H1 (cell line): ENCODE measurements around the gene IQCE. TPM values are rescaled to one million over a fixed set of nuclear protein-coding genes. Genes with fewer than 3 reads are reported as not detected.

ENCODE experiments used
- CTCF ChIA-PET: fragments of 300-600 bp; sonication (Branson Sonifier 250); formaldehyde crosslinking; loops from one replicate; lab custom pipeline; 2021; ENCODE audit not compliant: partially characterized antibody; lab: Charles Lee
- POLR2A ChIA-PET: fragments of 300-600 bp; sonication (Branson Sonifier 250); formaldehyde crosslinking; loops from one replicate; lab custom pipeline; 2021; ENCODE audit warnings: inconsistent platforms; ENCODE audit not compliant: partially characterized antibody; lab: Charles Lee
- DNase-seq, 2 experiments: peaks; one replicate each; pipeline versions ENCODE4 v3.0.0 to v3.0.0-alpha.2; 2010 to 2022; ENCODE audit warnings: low spot score in 2 of 2, low read depth in 1 of 2, mixed read lengths in 1 of 2
- FAIRE-seq: peaks from 2 replicates; lab custom pipeline; 2011; peaks lifted over from hg19 to GRCh38; lab: Jason Lieb, UNC
- H2AFZ ChIP-seq: 2 replicates; pipeline ENCODE4 v1.8.1; 2012; ENCODE audit warnings: low read length, inconsistent platforms
- H2AK5ac ChIP-seq: 2 replicates; pipeline ENCODE4 v1.6.1; 2013; ENCODE audit warnings: low read depth, low read length
- H2BK120ac ChIP-seq: replicated peaks from 2 replicates; pipeline ENCODE3; 2013; ENCODE audit warnings: low read depth, low read length, inconsistent platforms
- H2BK12ac ChIP-seq: 2 replicates; pipeline ENCODE4 v1.6.1; 2013; ENCODE audit warnings: low read depth, low read length
- H2BK15ac ChIP-seq: 2 replicates; pipeline ENCODE4 v1.6.1; 2013; ENCODE audit warnings: low read length
- H2BK20ac ChIP-seq: 2 replicates; pipeline ENCODE4 v1.6.1; 2013; ENCODE audit warnings: low read length
- H2BK5ac ChIP-seq: 2 replicates; pipeline ENCODE4 v1.6.1; 2013; ENCODE audit warnings: low read depth, low read length
- H3K14ac ChIP-seq: 2 replicates; pipeline ENCODE4 v1.6.1; 2013; ENCODE audit warnings: inconsistent platforms; ENCODE audit not compliant: insufficient read length
- H3K18ac ChIP-seq: 2 replicates; pipeline ENCODE4 v1.6.1; 2013; ENCODE audit warnings: low read length; ENCODE audit errors: extremely low read depth
- H3K23ac ChIP-seq: 2 replicates; pipeline ENCODE4 v1.6.1; 2013; ENCODE audit warnings: inconsistent platforms; ENCODE audit not compliant: insufficient read length
- H3K23me2 ChIP-seq: 2 replicates; pipeline ENCODE4 v1.6.1; 2013; ENCODE audit warnings: low read depth, low read length
- H3K27ac ChIP-seq: 2 replicates; pipeline ENCODE4 v1.6.1; 2011; ENCODE audit warnings: low read depth, low read length, inconsistent platforms
- H3K27me3 ChIP-seq, 4 experiments: replicated peaks in 1 of 4; 1 replicate in 1 of 4; 2 replicates in 3 of 4; pipeline versions ENCODE4 v1.6.1 to v1.8.1; 2011 to 2013; ENCODE audit warnings: low read length in 3 of 4, mild to moderate bottlenecking in 3 of 4, inconsistent platforms in 2 of 4, mixed read lengths in 2 of 4, moderate library complexity in 1 of 4; ENCODE audit not compliant: control insufficient read depth in 3 of 4, insufficient read depth in 3 of 4; ENCODE audit errors: extremely low read depth in 1 of 4
- H3K36me3 ChIP-seq, 4 experiments: 2 replicates each; pipeline versions ENCODE4 v1.6.1 to v1.8.1; 2011 to 2013; ENCODE audit warnings: mild to moderate bottlenecking in 4 of 4, low read length in 3 of 4, moderate library complexity in 2 of 4, control low read depth in 1 of 4, inconsistent platforms in 1 of 4; ENCODE audit not compliant: insufficient read depth in 4 of 4, control insufficient read depth in 2 of 4
- H3K4ac ChIP-seq: replicated peaks from 2 replicates; pipeline ENCODE3; 2013; ENCODE audit warnings: low read length, low read depth, mixed read lengths, inconsistent platforms; ENCODE audit not compliant: insufficient read length
- H3K4me1 ChIP-seq, 4 experiments: replicated peaks in 1 of 4; 1 replicate in 1 of 4; 2 replicates in 3 of 4; pipeline versions ENCODE4 v1.6.1 to v1.8.1; 2011 to 2013; ENCODE audit warnings: low read length in 3 of 4, inconsistent platforms in 2 of 4, mixed read lengths in 1 of 4; ENCODE audit not compliant: insufficient read depth in 4 of 4, control insufficient read depth in 3 of 4
- H3K4me2 ChIP-seq, 2 experiments: 2 replicates each; pipeline versions ENCODE4 v1.6.1 to v1.8.1; 2011 to 2013; ENCODE audit warnings: low read depth in 2 of 2, low read length in 2 of 2, control low read depth in 1 of 2, inconsistent platforms in 1 of 2, mild to moderate bottlenecking in 1 of 2; ENCODE audit not compliant: insufficient read depth in 1 of 2
- H3K4me3 ChIP-seq, 4 experiments: fragments of 200-600, 300-600 bp in 1 of 4; sonication (generic), shearing (Covaris generic), sonication (Bioruptor Twin) in 1 of 4; 2 replicates each; pipeline versions ENCODE4 v1.5.1 to v1.8.1; 2011 to 2016; ENCODE audit warnings: low read length in 4 of 4, low read depth in 3 of 4, control low read depth in 2 of 4, inconsistent platforms in 2 of 4, mild to moderate bottlenecking in 2 of 4, mixed read lengths in 1 of 4, moderate library complexity in 1 of 4; ENCODE audit not compliant: insufficient read depth in 2 of 4; ENCODE audit errors: extremely low read depth in 1 of 4
- H3K56ac ChIP-seq: replicated peaks from 2 replicates; pipeline ENCODE3; 2013; ENCODE audit warnings: low read depth, mild to moderate bottlenecking, mixed read lengths, low read length, inconsistent platforms; ENCODE audit not compliant: insufficient read length
- H3K79me1 ChIP-seq: 2 replicates; pipeline ENCODE4 v1.6.1; 2013; ENCODE audit warnings: low read depth, low read length, control low read depth
- H3K79me2 ChIP-seq, 2 experiments: 2 replicates each; pipeline versions ENCODE4 v1.6.1 to v1.8.1; 2012 to 2013; ENCODE audit warnings: low read length in 2 of 2, mild to moderate bottlenecking in 2 of 2, inconsistent platforms in 1 of 2; ENCODE audit not compliant: insufficient read depth in 2 of 2, control insufficient read depth in 1 of 2
- H3K9ac ChIP-seq, 4 experiments: replicated peaks in 1 of 4; 1 replicate in 1 of 4; 2 replicates in 3 of 4; pipeline versions ENCODE4 v1.6.1 to v1.8.1; 2011 to 2013; ENCODE audit warnings: low read depth in 3 of 4, low read length in 3 of 4, control low read depth in 2 of 4, mild to moderate bottlenecking in 2 of 4, moderate library complexity in 2 of 4, inconsistent platforms in 1 of 4; ENCODE audit errors: extremely low read depth in 1 of 4
- H3K9me3 ChIP-seq, 2 experiments: 2 replicates each; pipeline versions ENCODE4 v1.6.1 to v1.8.1; 2012 to 2013; ENCODE audit warnings: mild to moderate bottlenecking in 2 of 2, moderate library complexity in 2 of 2, control low read depth in 1 of 2, inconsistent platforms in 1 of 2, low read depth in 1 of 2, low read length in 1 of 2, mixed read lengths in 1 of 2; ENCODE audit not compliant: insufficient read depth in 2 of 2
- H4K20me1 ChIP-seq, 2 experiments: replicated peaks in 1 of 2; 2 replicates each; pipeline versions ENCODE3 to v1.8.1; 2011 to 2013; ENCODE audit warnings: inconsistent platforms in 2 of 2, low read length in 2 of 2, mild to moderate bottlenecking in 1 of 2; ENCODE audit not compliant: insufficient read depth in 2 of 2, control insufficient read depth in 1 of 2
- H4K5ac ChIP-seq: 2 replicates; pipeline ENCODE4 v1.6.1; 2013; ENCODE audit warnings: low read length, low read depth, mixed read lengths, inconsistent platforms; ENCODE audit not compliant: insufficient read length
- H4K8ac ChIP-seq: 2 replicates; pipeline ENCODE4 v1.8.0; 2013; ENCODE audit warnings: mild to moderate bottlenecking, moderate library complexity, low read length, inconsistent platforms; ENCODE audit not compliant: insufficient read depth; ENCODE audit errors: extremely low read depth
- H4K91ac ChIP-seq: replicated peaks from 2 replicates; pipeline ENCODE3; 2013; ENCODE audit warnings: low read length, mixed read lengths, inconsistent platforms; ENCODE audit not compliant: insufficient read length
- CREB1 ChIP-seq: IDR thresholded peaks from 2 replicates; pipeline ENCODE4 v1.6.1; 2012; ENCODE audit warnings: inconsistent platforms
- EP300 ChIP-seq, 2 experiments: IDR thresholded peaks; 1 replicate in 1 of 2; 2 replicates in 1 of 2; pipeline ENCODE4 v1.6.1; 2011 to 2012; ENCODE audit warnings: low read depth in 2 of 2, low read length in 2 of 2, mild to moderate bottlenecking in 2 of 2, borderline replicate concordance in 1 of 2, inconsistent platforms in 1 of 2, moderate library complexity in 1 of 2
- TAF1 ChIP-seq: IDR thresholded peaks from 2 replicates; pipeline ENCODE4 v1.6.1; 2011; ENCODE audit warnings: mild to moderate bottlenecking, low read depth, low read length
- TCF12 ChIP-seq: IDR thresholded peaks from 2 replicates; pipeline ENCODE4 v1.6.1; 2011; ENCODE audit warnings: low read depth, mild to moderate bottlenecking, low read length
- TEAD4 ChIP-seq: IDR thresholded peaks from 2 replicates; pipeline ENCODE4 v1.6.1; 2012; ENCODE audit warnings: low read depth, low read length, inconsistent platforms, mixed read lengths
- WGBS, 2 experiments: shearing (Covaris generic) in 1 of 2; methylation state at CpG; one replicate each; pipeline versions ENCODE4 v1.1.6 to v1.1.7; 2013 to 2015; ENCODE audit warnings: low lambda C conversion rate in 2 of 2, mixed read lengths in 2 of 2, inconsistent platforms in 1 of 2, low coverage in 1 of 2, missing lambda C conversion rate in 1 of 2; ENCODE audit not compliant: insufficient replicate concordance in 2 of 2, insufficient coverage in 1 of 2, insufficient read length in 1 of 2; ENCODE audit errors: extremely low coverage in 1 of 2, missing lambda C conversion rate in 1 of 2; 5-methylcytosine and 5-hydroxymethylcytosine counted together
- polyA plus RNA-seq, 7 experiments: library from polyadenylated mRNA; depleted of rRNA in 3 of 7; stranded (reverse) in 5 of 7; unstranded in 2 of 7; fragments of >200 nt in 5 of 7; fragments of 200-250 nt in 2 of 7; gene quantifications; 1 replicate in 5 of 7; 2 replicates in 1 of 7; 4 replicates in 1 of 7; pipeline versions ENCODE4 v1.2.1 to v1.2.3, GENCODE V29; 2011 to 2013; ENCODE audit warnings: missing spikeins in 2 of 7, mixed read lengths in 2 of 7
- total RNA-seq: library from RNA; stranded (reverse); fragmentation: NEBNext Ultra II Directional; extraction: Animal tissue kit (Norgen Biotek cat#: 25700); gene quantifications from 2 replicates; pipeline ENCODE4 v1.2.1, GENCODE V29; 2021
- TF ChIP-seq, protein P1 (sequence below): IDR thresholded peaks from 2 replicates; pipeline ENCODE4 v1.6.1; 2012; ENCODE audit warnings: inconsistent platforms

IQCE gene
- total and polyA plus RNA-seq, 2 of the 8 experiments (the other 6 are each of a cell fraction or from before 2014, with no cell fraction given): 2.2 to 4.9 TPM

DNA sequence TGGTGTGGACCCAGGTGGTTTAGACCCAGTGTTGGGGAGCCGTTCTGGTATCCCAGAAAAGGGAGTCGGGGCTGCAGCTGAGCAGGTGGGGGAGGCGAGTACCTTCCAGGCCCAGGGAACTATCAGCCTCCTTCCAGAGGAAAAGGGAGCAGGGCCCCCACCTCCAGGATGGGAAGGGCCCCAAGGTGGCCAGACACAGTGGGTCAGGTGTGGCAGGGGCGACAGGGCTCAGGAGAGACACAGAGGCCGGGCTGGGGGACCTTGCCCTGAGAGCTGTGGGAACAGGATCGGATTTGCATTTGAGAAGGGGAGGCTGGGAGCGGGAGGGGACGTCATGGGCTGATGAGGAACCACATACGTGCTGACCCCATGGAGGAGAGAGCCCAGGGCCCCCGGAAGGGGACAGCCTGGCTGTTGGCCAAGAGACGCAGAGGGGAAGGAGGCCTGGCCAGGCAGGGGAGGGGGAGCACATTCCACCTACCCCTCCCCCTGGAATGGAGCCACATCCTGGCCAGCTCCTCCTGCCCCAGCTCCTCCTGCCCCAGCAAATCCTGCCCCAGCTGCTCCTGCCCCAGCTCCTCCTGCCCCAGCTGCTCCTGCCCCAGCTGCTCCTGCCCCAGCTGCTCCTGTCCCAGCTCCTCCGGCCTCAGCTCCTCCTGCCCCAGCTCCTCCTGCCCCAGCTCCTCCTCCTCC is 63.3 kb downstream of the IQCE start:
- Histone ChIP-seq H3K27ac (0 out of 2 replicates have a peak overlapping the region, but pooled peaks have one; percentile 41), H2AFZ (no peak overlapping the region)
- peak in 1 of 2 experiments; percentile 76 for DNase-seq
- TF ChIP-seq, protein P1, sequence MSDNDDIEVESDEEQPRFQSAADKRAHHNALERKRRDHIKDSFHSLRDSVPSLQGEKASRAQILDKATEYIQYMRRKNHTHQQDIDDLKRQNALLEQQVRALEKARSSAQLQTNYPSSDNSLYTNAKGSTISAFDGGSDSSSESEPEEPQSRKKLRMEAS: no peak
- TF ChIP-seq TAF1: 0 out of 2 replicates have a peak, but pooled peaks have one; percentile 26
- TF ChIP-seq EP300 (IDR thresholded peaks at IDR 0.05; ENCODE audit: borderline replicate concordance in 1 of 2, low read depth in 2 of 2, low read length in 2 of 2): no peak
- 0 out of 2 replicates have a peak, but pooled peaks have one; percentile 34 for TF ChIP-seq TCF12
- TF ChIP-seq CREB1: peak; percentile 41; the same call in 1 of the 2 replicates
- peak; percentile 93 for TF ChIP-seq TEAD4
- TF ChIP-seq, all 59 proteins: peak for 4
- 41% methylated on average over 11 of the region's 12 CpGs; no CpG with 5 or more reads in 1 of the 2 experiments for WGBS, 2 experiments
- peak overlapping the region; percentile 75; the same call in 1 of the 2 replicates for H2AK5ac ChIP-seq
- FAIRE-seq: no peak
- H4K5ac ChIP-seq: peak overlapping the region; percentile 13
- peak overlapping the region; percentile 69 for H3K56ac ChIP-seq
- H2BK20ac ChIP-seq: peak overlapping the region; percentile 72; the same call in 1 of the 2 replicates
- no peaks in the 10 kb centered on the region for H3K79me2 ChIP-seq
- no peak overlapping the region for H3K4me3 ChIP-seq
- H3K4me2 ChIP-seq: peak overlapping the region; percentile 34 to 55; a peak in 2 of 4 replicates
- no peaks in the 10 kb centered on the region for H3K36me3 ChIP-seq
- ChIA-PET POLR2A (interaction anchor here (0.8 to 2.4 kb wide), 6 partner anchors 9 to 104 kb away, joined by 3 to 7 read pairs (median 4); partner anchors contain the start of gene TTYH3), CTCF (interaction anchor here (0.9 to 2.8 kb wide), 10 partner anchors 10 to 170 kb away, joined by 3 to 24 read pairs (median 5); no protein-coding TSS in a partner anchor)
- peak overlapping the region; percentile 58 for H4K91ac ChIP-seq
- H3K23ac ChIP-seq: no peak overlapping the region
- H3K18ac ChIP-seq: peak overlapping the region; percentile 87
- peak overlapping the region; percentile 24 for H3K4ac ChIP-seq
- no peaks in the 10 kb centered on the region for H4K20me1 ChIP-seq
- H3K14ac ChIP-seq: no peak overlapping the region
- H2BK12ac ChIP-seq: peak overlapping the region; percentile 84; the same call in 1 of the 2 replicates
- no peaks in the 10 kb centered on the region for H3K79me1 ChIP-seq
- peak overlapping the region; percentile 66 for H4K8ac ChIP-seq
- no peak overlapping the region; a peak in 2 of 7 replicates for H3K9ac ChIP-seq
- H2BK120ac ChIP-seq: peak overlapping the region; percentile 99
- H3K9me3 ChIP-seq: no peaks in the 10 kb centered on the region
- H3K27me3 ChIP-seq: 0 out of 7 replicates have a peak, but pooled peaks cover 0 to 2% (median 0%) of the 10 kb centered on the region in 4 experiments
- H2BK15ac ChIP-seq: peak overlapping the region; percentile 88; the same call in 1 of the 2 replicates
- no peaks in the 10 kb centered on the region; the same call in 1 of the 2 replicates for H3K23me2 ChIP-seq
- H3K4me1 ChIP-seq: peaks cover 0 to 28% (median 23%) of the 10 kb centered on the region in 4 experiments; a peak in 6 of 7 replicates
- H2BK5ac ChIP-seq: peak overlapping the region; percentile 78
